Lower lobe of right lung (tissue), 2 donors: ENCODE measurements around the gene ULK4. TPM values are rescaled to one million over a fixed set of nuclear protein-coding genes. Genes with fewer than 3 reads are reported as not detected.
"Not testable (repeated sequence)": the region's sequence is repeated elsewhere in the genome, so short reads cannot be mapped to it uniquely, and the experiment has no call there.

Experiments
- ATAC-seq, 2 donors: fragments of 200-7000 bp; cut with Tn5 transposase; one replicate each; pipeline ENCODE4 v1.9.1; 2020 to 2022; ENCODE audit warnings: mild to moderate bottlenecking in 2 of 2, moderate library complexity in 2 of 2
- DNase-seq: peaks from one replicate; pipeline ENCODE4 v3.0.0-alpha.2; 2020
- H3K27ac ChIP-seq: fragments of 200-600 bp; one replicate; pipeline ENCODE4 v1.8.0; 2022
- H3K27me3 ChIP-seq: fragments of 200-600 bp; one replicate; pipeline ENCODE4 v1.8.0; 2022; ENCODE audit warnings: low read depth
- H3K36me3 ChIP-seq: fragments of 200-600 bp; one replicate; pipeline ENCODE4 v1.8.0; 2022; ENCODE audit warnings: mild to moderate bottlenecking
- H3K4me1 ChIP-seq: fragments of 200-600 bp; one replicate; pipeline ENCODE4 v1.8.0; 2022
- H3K4me3 ChIP-seq: fragments of 200-600 bp; one replicate; pipeline ENCODE4 v1.8.0; 2022; ENCODE audit warnings: mild to moderate bottlenecking
- H3K9me3 ChIP-seq: fragments of 200-600 bp; one replicate; pipeline ENCODE4 v1.8.0; 2022
- CTCF ChIP-seq: fragments of 200-600 bp; IDR thresholded peaks from one replicate; pipeline ENCODE4 v1.8.0; 2022; ENCODE audit warnings: antibody characterized with exemption, mild to moderate bottlenecking
- intact Hi-C: fragments of 100-400 bp; cut with DNase I; formaldehyde crosslinking; loops from one replicate; pipeline ENCODE4 v1.11.0; 2022
- total RNA-seq: library from RNA; stranded (reverse); fragmentation: NEBNext Ultra II Directional; extraction: Animal tissue kit (Norgen Biotek cat#: 25700); gene quantifications from one replicate; pipeline ENCODE4 v1.2.1, GENCODE V29; 2021
- donor health status: DM: no; HTN: yes; CAD: no; lungs with severe emphysema.

The ULK4 gene
- total RNA-seq, 1 donor from 2014 or later, result 11.4 TPM

GRCh38 chr3:41794748-41795589 is 166.9 kb downstream of the ULK4 start:
- Histone ChIP-seq H3K36me3 (no peaks in the 10 kb centered on the region), H3K4me3 (no peak overlapping the region), H3K9me3 (no peaks in the 10 kb centered on the region), H3K27me3 (no peaks in the 10 kb centered on the region), H3K4me1 (no peaks in the 10 kb centered on the region), H3K27ac (no peak overlapping the region)
- ATAC-seq (no peak), DNase-seq (no peak)
- TF ChIP-seq CTCF, result no peak
- intact Hi-C loops, result no loop called here

- DNase-seq, result no peak
- Histone ChIP-seq H3K27me3 (no peaks in the 10 kb centered on the region), H3K4me3 (no peak overlapping the region), H3K27ac (no peak overlapping the region), H3K4me1 (no peaks in the 10 kb centered on the region), H3K9me3 (no peaks in the 10 kb centered on the region), H3K36me3 (no peaks in the 10 kb centered on the region)
- intact Hi-C loops, result no loop called here
- no peak for ATAC-seq
- TF ChIP-seq CTCF, result no peak
Observed at GRCh38 chr3:41792806-41793205, 169.1 kb downstream of the ULK4 start.

GRCh38 chr3:41769106-41769505 is 192.8 kb downstream of the ULK4 start:
- Histone ChIP-seq H3K36me3 (no peaks in the 10 kb centered on the region), H3K27ac (no peak overlapping the region), H3K9me3 (no peaks in the 10 kb centered on the region), H3K4me1 (no peaks in the 10 kb centered on the region), H3K27me3 (no peaks in the 10 kb centered on the region), H3K4me3 (no peak overlapping the region)
- TF ChIP-seq CTCF, result no peak
- intact Hi-C loops, result no loop called here
- ATAC-seq, result no peak
- no peak for DNase-seq

- H3K9me3 ChIP-seq, result no peaks in the 10 kb centered on the region
- H3K27ac ChIP-seq, result no peak overlapping the region
- ATAC-seq, result no peak
Observed at GRCh38 chr3:41768363-41768762, 193.5 kb downstream of the ULK4 start.

GRCh38 chr3:41762867-41763266 is 199.0 kb downstream of the ULK4 start:
- ATAC-seq, H3K36me3 ChIP-seq, DNase-seq, H3K9me3 ChIP-seq, H3K4me3 ChIP-seq, H3K27me3 ChIP-seq, H3K27ac ChIP-seq, H3K4me1 ChIP-seq, intact Hi-C loops: not testable (repeated sequence)

More at GRCh38 chr3:41768363-41768762, 193.5 kb downstream of the ULK4 start:
- DNase-seq, result no peak
- Histone ChIP-seq H3K4me3 (no peak overlapping the region), H3K27me3 (no peaks in the 10 kb centered on the region), H3K4me1 (no peaks in the 10 kb centered on the region), H3K36me3 (no peaks in the 10 kb centered on the region)
- TF ChIP-seq CTCF, result no peak
- intact Hi-C loops, result no loop called here

GRCh38 chr3:41753651-41754050 is 208.3 kb downstream of the ULK4 start:
- no peaks in the 10 kb centered on the region for H3K4me1 ChIP-seq
- ATAC-seq (no peak), DNase-seq (no peak)
- no peak overlapping the region for H3K4me3 ChIP-seq
- TF ChIP-seq CTCF, result no peak
- H3K27ac ChIP-seq, result no peak overlapping the region
- H3K36me3 ChIP-seq, result no peaks in the 10 kb centered on the region
- H3K9me3 ChIP-seq, result no peaks in the 10 kb centered on the region
- no peaks in the 10 kb centered on the region for H3K27me3 ChIP-seq
- intact Hi-C loops, result no loop called here
